Measurements from ENCODE around the gene SECTM1.

The SECTM1 gene

DNA sequence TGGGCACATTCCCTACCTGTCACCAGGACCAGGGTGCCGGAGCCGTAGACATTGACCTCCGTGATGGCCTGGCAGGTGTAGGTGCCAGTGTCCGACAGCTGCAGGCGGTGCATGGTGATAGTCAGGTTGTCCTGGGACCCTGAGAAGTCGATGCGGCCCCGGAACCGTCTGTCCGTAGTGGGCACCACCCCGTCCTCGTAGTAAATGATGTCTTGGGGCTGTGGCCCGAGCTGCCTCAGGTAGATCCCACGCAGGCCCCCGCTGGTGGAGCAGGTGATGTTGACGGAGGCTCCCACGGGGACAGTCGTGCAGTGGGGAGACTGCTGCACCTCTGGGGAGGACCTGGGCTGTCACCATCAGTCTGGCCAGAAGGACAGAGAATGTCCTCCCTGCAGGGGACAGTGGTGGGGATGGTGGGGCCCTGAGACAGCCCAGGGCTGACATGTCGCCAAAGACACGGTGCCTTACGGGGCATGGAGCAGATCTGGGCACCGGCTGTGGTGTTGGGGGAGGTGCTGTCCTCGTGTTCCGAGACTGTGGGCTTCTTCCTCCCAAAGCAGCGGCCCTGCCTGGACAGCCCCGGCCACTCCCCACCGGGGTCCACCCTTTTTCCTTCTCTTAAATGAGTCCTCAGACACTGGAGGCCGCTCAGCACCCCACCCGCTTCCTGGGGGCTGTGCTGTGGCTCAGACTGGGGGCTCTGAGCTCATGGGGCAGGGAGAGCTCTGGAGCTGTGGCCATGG is 16.7 kb downstream of the SECTM1 start:
- no peak for DNase-seq (ENCODE audit: low read depth in 2 of 2, low spot score in 1 of 2)

DNA sequence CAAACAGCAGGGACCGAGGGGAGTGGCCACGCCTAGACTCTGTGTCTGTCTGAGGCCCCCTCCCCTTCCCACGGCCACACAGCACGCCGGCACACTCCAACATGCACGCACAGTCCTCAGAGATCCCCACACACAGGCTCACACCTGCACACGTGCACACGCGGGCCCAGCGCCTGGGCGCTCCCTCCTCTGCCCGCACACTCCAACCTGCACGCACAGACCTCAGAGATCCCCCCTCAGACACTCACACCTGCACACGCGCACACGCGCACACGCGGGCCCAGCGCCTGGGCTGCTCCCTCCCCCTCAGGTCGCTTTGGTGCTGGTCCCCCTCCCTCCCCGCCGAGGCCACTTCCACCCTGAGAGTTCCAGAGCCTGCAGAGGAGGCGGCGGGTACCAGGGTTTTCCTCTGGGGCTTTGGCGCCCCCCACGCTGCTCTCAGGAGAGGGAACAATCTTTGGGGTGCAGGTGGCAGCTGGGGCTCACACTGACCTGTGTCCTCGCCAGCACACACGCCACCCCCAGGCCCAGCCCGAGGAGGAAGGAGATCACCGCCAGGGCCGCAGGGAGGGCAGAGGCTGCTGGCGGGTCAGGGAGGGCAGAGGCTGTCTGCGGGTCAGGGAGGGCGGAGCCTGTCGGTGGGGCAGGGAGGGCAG is 17.7 kb downstream of the SECTM1 start:
- no peak for DNase-seq (ENCODE audit: low read depth in 2 of 2, low spot score in 1 of 2)

DNA sequence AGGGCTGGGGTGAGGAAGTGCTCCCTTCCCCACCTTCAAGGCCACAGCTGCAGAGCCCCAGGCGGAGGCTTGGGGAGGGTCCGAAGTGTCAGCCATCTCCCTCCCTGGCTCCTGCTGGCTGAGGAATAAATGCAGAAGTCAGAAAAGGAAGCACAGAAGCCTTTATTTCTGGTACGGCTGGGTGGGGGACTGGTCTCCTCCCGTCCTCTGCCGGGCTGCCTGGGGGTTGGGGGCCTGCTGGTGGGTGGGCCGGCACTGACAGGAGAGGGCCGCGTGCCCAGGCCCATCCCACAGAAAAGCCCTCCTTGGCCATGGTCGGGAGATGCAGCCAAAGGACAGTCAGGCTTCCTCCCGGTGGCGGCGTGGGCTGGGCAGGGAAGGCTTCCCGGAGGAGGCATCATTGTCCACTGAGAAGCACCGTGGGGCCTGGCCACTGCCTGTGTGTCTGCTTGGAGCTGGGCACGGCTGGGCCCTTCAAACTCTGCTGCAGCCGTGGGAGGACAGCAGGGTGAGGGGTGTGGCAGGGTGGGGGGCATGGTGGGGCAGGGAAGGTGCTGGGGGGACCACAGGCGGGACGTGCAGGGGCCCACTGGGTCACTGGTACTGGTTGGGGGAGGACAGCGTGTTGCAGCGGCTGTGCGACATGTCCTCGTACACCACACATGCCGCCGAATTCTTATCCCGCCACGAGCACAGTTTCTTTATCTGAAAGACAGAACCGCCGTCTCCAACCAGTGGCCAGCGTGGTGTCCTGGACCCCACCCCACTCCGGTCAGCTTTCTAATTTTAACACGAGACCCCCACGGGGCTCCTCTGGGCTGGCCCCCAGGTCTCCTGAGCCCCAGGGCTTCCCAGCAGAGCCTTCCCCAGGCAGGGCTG is 18.6 kb downstream of the SECTM1 start:
- no peak for DNase-seq (ENCODE audit: low read depth in 2 of 2, low spot score in 1 of 2)

- no peak for DNase-seq (ENCODE audit: low read depth in 2 of 2, low spot score in 1 of 2)
These were observed 19.4 kb downstream of the SECTM1 start for GRCh38 chr17:82314012-82314726.

GRCh38 chr17:82313195-82314011 is 20.2 kb downstream of the SECTM1 start:
- DNase-seq (ENCODE audit: low read depth in 2 of 2, low spot score in 1 of 2): no peak

DNA sequence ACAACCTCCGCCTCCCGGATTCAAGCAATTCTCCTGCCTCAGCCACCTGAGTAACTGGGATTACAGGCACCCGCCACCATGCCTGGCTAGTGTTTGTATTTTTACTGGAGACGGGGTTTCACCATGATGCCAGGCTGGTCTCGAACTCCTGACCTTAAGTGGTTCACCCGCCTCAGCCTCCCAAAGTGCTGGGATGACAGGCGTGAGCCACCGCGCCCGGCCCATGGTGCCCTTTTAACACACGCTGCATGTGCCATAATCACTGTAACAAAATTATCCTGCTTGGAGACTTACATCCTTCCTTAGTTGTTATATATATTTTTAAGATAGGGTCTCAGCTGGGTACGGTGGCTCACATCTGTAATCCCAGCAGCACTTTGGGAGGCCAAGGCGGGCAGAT is 21.6 kb downstream of the SECTM1 start:
- no peak for DNase-seq (ENCODE audit: low read depth in 2 of 2, low spot score in 1 of 2)

DNA sequence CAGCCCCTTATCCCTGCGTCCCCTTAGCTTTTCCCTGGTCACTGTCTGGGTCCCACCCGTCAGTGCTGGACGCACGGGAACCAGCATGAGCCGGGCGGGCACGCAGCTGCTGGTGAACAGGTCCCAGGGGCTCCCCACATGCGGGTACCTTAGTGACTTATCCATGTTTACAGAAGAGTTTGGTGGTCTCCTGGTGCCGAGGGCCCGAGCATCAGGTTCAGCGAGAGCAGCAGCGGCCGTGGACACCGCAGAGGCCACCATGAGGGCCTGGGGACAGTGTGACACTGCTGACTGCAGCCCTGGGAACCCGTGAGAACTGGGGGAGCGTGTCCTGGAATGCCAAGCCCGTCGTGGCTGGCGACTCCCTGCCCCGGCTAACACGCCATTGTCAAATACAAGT is 22.7 kb downstream of the SECTM1 start:
- DNase-seq (ENCODE audit: low read depth in 2 of 2, low spot score in 1 of 2): no peak

DNA sequence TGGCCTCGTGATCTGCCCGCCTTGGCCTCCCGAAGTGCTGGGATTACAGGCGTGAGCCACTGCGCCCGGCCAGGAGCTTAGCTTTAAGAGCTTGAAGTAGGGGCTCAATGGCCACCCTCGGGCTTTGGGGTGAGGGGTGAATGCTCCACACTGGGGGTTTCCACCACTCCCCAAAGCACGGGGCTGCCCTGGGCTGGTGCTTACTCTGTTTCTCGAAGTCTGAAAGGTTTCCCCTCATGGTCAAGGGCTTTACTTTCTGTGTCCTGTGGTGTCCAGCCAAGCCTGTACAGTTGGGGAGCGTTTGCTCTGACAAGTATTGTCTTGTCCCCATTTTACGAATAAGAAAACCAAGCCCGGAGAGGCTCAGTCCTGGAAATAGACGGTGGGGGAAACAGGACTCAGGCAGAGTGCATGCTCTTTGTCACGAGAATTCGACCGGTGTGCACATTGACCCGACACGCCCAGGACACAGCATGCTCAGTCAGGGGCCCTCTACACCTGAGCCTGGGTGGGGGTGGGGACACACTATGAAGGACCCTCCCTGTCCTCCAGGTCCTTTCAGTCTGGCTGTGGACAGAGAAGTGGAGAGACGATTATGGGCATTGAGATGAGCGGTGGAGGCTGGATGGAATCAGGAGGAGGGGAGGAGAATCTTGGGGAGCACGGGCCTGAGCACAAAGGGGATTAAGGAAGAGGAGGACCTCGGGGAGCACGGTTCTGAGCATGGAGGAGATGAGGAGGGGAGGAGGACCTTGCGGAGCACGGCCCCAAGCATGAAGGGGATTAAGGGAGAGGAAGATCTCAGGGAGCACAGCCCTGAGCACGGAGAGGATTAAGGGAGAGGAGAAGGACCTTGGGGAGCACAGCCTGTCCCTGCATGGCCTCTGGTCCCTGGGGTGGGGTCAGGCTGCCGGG is 23.7 kb downstream of the SECTM1 start:
- DNase-seq (ENCODE audit: low read depth in 2 of 2, low spot score in 1 of 2): no peak

GRCh38 chr17:82305727-82306300 is 27.8 kb downstream of the SECTM1 start:
- DNase-seq (ENCODE audit: low read depth in 2 of 2, low spot score in 1 of 2): no peak

- no peak for DNase-seq (ENCODE audit: low read depth in 2 of 2, low spot score in 1 of 2)
These were observed 28.5 kb downstream of the SECTM1 start for GRCh38 chr17:82304826-82305726.

- no peak for DNase-seq (ENCODE audit: low read depth in 2 of 2, low spot score in 1 of 2)
These were observed 29.4 kb downstream of the SECTM1 start for GRCh38 chr17:82303944-82304808.

- no peak for DNase-seq (ENCODE audit: low read depth in 2 of 2, low spot score in 1 of 2)
These were observed 30.3 kb downstream of the SECTM1 start for GRCh38 chr17:82302991-82303943.

DNA sequence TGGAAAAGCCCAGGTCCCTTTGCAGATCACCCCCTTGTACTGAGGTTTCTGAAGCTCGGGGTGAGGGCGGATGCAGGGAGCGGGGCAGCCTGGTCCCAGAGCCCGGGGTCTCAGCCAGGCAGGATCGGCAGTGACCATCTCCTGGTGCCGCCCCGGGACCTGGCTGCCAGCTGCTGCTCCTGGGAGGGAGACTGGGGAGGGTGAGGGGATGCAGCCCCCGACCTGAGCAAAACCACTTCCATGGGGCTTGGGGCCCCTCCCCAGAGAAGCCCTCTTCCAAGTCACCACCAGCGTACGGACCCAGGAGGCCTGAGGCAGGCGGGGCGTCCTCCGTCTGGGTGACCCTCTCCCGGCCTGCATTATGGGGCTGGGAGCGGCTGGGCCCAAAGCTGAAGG is 31.0 kb downstream of the SECTM1 start:
- DNase-seq (ENCODE audit: low read depth in 2 of 2, low spot score in 1 of 2): no peak

DNA sequence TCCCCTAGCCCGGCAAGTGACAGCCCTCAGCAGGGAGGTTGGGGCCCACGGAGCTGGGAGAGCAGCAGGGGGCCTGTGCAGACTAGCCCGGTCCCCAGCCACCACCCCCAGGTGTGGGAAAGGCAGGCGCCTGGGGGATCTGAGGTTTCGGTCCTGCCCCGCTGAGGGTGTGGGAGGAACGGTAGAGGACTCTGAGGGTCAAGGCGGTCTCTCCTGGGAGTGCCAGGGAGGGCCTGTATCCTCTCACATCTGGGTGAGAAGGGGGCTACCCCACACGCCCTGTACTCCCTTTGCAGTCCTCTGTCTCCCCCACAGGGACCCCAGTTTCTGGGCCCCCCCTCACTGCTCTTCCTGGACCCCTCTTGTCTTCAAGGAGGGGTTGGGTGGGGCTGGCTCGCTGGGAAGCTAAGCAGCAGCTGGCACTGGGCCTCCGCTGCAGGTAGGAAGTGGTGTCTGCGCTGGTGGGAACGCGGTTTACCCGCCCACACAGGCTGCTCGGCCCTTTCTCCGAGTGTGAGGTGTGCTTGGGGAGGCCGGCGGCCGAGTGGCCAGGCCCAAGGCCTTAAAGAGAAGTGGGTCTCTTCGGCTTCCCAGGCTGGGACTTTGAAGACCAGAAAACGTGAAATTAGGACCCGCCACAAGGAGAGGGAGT is 31.5 kb downstream of the SECTM1 start:
- DNase-seq (ENCODE audit: low read depth in 2 of 2, low spot score in 1 of 2): no peak

DNA sequence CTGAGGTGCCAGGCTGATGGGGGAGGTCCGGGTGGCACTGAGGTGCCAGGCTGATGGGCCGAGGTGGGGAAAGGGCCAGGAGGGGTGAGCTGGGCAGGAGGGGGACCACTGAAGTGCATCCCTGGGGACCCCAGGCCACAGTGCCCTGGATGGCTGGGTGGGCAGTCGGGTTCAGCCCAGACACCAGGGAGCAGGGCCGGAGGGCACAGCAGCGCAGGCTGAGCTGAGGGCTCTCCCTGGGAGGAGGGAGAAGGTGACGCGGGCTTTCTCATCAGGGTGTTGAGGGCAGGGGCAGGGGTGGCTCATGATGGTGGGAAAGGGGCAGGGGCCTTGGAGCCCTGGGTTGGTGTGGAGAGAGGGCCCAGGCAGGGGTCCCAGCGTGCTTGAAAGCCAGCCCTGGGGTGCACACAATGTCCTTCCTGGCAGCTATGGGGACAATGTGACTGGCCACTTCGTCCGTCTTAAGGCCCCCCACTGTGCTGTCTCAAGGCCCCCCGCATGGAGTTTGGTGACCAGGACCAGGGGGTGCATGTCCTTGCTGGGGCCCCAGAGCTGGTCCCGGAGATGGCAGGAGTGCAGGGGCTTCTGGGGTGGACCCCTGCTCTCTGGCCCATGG is 32.2 kb downstream of the SECTM1 start:
- DNase-seq (ENCODE audit: low read depth in 2 of 2, low spot score in 1 of 2): no peak
